ENCODE measurements around the gene RNF183.

RNF183 gene

GRCh38 chr9:113281356-113281755 lies 21.8 kb downstream of the RNF183 start:
- TF ChIP-seq, protein P1, sequence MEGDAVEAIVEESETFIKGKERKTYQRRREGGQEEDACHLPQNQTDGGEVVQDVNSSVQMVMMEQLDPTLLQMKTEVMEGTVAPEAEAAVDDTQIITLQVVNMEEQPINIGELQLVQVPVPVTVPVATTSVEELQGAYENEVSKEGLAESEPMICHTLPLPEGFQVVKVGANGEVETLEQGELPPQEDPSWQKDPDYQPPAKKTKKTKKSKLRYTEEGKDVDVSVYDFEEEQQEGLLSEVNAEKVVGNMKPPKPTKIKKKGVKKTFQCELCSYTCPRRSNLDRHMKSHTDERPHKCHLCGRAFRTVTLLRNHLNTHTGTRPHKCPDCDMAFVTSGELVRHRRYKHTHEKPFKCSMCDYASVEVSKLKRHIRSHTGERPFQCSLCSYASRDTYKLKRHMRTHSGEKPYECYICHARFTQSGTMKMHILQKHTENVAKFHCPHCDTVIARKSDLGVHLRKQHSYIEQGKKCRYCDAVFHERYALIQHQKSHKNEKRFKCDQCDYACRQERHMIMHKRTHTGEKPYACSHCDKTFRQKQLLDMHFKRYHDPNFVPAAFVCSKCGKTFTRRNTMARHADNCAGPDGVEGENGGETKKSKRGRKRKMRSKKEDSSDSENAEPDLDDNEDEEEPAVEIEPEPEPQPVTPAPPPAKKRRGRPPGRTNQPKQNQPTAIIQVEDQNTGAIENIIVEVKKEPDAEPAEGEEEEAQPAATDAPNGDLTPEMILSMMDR (IDR thresholded peaks at IDR 0.05), result no peak

DNA sequence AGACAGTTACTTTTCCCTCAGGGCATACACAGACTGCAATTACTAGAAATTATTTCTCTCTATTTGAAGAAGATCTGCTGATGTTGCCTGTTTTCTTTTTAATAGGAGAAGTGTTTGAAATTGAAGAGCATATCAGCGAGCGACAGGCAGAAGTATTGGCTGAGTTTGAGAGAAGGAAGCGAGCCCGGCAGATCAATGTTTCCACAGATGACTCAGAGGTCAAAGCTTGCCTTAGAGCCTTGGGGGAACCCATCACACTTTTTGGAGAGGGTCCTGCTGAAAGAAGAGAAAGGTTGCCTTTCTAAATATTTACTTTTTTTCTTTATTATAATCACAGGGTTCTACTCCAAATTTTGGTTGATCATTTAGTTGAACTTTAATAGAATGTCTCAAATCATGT lies 24.3 kb downstream of the RNF183 start:
- TF ChIP-seq, protein P1 (IDR thresholded peaks at IDR 0.05), result no peak

DNA sequence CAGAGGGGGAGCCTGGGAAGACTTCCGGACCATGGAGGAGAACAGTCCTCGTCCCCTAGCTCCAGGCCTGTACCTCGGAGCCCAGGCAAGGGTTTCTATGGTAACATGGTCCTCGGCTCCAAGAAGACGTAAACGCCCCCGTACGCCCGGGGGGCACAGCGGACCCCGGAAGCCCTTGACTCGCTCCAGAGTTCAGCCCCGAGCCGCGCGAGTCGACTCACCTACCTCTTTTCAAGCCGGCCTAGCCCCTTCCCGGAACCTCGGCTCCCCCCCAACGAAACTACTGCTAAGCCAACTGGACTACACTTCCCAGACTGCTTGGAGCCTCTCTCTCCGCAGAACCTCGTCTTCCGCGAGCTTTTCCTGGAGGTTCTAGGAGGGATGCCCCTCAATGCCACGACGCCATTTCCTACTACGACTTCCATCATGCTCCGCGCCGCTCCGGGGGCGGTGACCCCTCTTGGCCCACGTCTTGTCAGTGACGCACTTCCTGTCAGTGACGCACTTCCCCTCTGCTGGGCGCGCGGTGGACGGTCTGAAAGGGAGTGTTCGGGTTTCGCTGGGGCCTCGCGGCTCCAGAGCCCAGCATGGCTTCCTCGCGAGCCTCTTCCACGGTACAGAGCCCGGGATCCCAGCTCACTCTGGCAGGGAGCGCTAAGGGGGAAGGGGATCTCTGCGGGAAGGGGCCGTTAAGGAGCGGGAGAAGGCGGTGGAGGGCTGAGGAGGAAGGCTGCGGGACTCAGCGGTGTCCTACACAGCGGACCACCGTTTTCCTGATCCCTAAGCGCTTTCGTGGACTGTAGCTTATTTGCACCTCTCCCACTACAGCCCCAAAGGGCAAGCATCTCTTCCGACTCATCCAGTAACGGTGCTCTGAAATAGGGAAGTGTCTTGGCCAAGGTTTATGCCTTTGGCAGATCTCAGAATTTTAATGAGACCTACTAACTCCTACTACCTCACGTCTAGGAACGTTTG lies 27.7 kb downstream of the RNF183 start, which contains the start of the genes CDC26 and PRPF4:
CDC26 (minus strand) TSS at position 416 of the 975 bp plus-strand sequence. CDS start 3,065 bp downstream, outside the sequence.
PRPF4 (plus strand) TSS at position 502 of the 975 bp plus-strand sequence; CDS start at position 588, 86 bp downstream.
- TF ChIP-seq, protein P1 (IDR thresholded peaks at IDR 0.05), result no peak

GRCh38 chr9:113274474-113275156 lies 28.6 kb downstream of the RNF183 start:
- TF ChIP-seq, protein P1 (IDR thresholded peaks at IDR 0.05), result peak; percentile 82

DNA sequence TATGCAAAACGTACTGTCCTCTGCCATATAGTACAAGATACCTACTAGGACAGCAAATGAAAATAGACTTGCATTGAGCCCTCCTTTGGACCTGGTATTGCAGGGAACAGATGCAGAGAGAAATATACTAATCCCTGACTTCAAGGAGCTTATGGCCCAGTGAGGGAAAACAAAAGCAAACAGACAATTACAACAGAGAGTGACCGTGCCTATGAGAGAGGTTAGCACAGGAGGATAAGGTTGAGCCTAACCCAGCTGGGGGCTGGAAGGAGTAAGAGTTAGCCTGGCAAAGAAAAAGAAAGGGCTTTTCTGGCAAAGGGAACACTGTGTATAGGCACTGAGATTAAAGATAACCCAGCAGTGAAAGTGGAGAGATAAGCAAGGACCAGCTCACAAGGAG lies 33.3 kb downstream of the RNF183 start:
- TF ChIP-seq, protein P1 (IDR thresholded peaks at IDR 0.05), result no peak

- TF ChIP-seq, protein P1 (IDR thresholded peaks at IDR 0.05), result no peak
Observed at GRCh38 chr9:113269355-113269754, 33.8 kb downstream of the RNF183 start.

DNA sequence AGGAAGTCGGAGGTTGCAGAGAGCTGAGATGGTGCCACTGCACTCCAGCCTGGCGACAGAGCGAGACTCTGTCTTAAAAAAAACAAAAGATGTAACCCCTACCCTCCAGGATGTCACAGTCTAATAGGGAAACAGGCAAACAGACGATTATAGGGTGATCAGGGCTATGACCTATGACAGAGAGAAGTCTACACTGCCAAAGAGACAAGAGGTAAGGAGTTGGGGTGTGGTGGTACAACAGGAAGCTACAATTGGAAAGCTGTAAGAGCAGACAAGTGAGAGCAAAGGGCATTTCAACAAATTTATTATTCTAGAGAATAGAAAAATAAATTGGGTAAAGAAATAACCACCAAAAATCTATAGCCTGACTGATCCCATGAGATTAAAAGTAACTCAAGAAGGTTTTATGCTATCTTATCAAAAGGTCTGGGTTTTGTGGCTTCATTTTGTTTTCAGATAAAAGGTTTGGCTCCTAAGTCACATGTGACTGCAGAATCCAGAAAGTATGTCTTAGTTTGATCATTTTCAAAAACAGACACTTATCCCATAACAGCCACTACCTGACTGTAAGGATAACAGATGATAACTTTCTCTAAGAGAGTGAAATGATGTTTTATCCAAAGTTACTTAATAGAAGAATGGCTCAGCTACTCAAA lies 35.1 kb downstream of the RNF183 start:
- TF ChIP-seq, protein P1 (IDR thresholded peaks at IDR 0.05), result no peak

Measured in LNCAP (cell line).